NCI-H460 (cell line): Measurements from ENCODE around the gene PIK3R1. TPM values are rescaled to one million over a fixed set of nuclear protein-coding genes. Genes with fewer than 3 reads are reported as not detected.

Experiments used
- DNase-seq: peaks from one replicate; pipeline ENCODE4 v3.0.0-alpha.2; 2016; ENCODE audit warnings: low read depth; ENCODE audit errors: extremely low read depth
- total RNA-seq: library from RNA; depleted of rRNA; stranded (reverse); fragments of >200 nt; shearing (Covaris generic); gene quantifications from 2 replicates; pipeline ENCODE4 v1.2.3, GENCODE V29; 2014

PIK3R1 gene
- total RNA-seq, 1 experiment from 2014 or later: 40.9 TPM

GRCh38 chr5:68267066-68267465 is 51.5 kb downstream of the PIK3R1 start:
- no peak for DNase-seq

- DNase-seq: no peak
Measured at GRCh38 chr5:68268101-68268851, 52.7 kb downstream of the PIK3R1 start.

GRCh38 chr5:68268852-68269130 is 53.2 kb downstream of the PIK3R1 start:
- DNase-seq: no peak

GRCh38 chr5:68269820-68270219 is 54.3 kb downstream of the PIK3R1 start:
- DNase-seq: no peak

GRCh38 chr5:68270399-68270975 is 54.9 kb downstream of the PIK3R1 start:
- DNase-seq: no peak

GRCh38 chr5:68271124-68271523 is 55.6 kb downstream of the PIK3R1 start:
- no peak for DNase-seq

GRCh38 chr5:68272289-68272688 is 56.7 kb downstream of the PIK3R1 start:
- no peak for DNase-seq

- no peak for DNase-seq
Measured at GRCh38 chr5:68273717-68274409, 58.3 kb downstream of the PIK3R1 start.

GRCh38 chr5:68274847-68275651 is 59.5 kb downstream of the PIK3R1 start:
- no peak for DNase-seq

- DNase-seq: no peak
Measured at GRCh38 chr5:68276740-68277139, 61.2 kb downstream of the PIK3R1 start.

- DNase-seq: no peak
Measured at GRCh38 chr5:68277431-68277830, 61.9 kb downstream of the PIK3R1 start.

GRCh38 chr5:68279984-68280383 is 64.4 kb downstream of the PIK3R1 start:
- DNase-seq: no peak

- DNase-seq: no peak
Measured at GRCh38 chr5:68282001-68282400, 66.4 kb downstream of the PIK3R1 start.

- no peak for DNase-seq
Measured at GRCh38 chr5:68283766-68284165, 68.2 kb downstream of the PIK3R1 start.

- no peak for DNase-seq
Measured at GRCh38 chr5:68285075-68285840, 69.7 kb downstream of the PIK3R1 start.

GRCh38 chr5:68285851-68286611 is 70.5 kb downstream of the PIK3R1 start:
- DNase-seq: peak; percentile 51

- DNase-seq: no peak
Measured at GRCh38 chr5:68286612-68286912, 71.0 kb downstream of the PIK3R1 start.

- DNase-seq: no peak
Measured at GRCh38 chr5:68287631-68287975, 72.0 kb downstream of the PIK3R1 start.

- no peak for DNase-seq
Measured at GRCh38 chr5:68287976-68288706, 72.6 kb downstream of the PIK3R1 start.
